Astrocyte of the cerebellum (primary cell): ENCODE data around the gene HSPE1.
"Not testable (repeated sequence)": the region's sequence is repeated elsewhere in the genome, so short reads cannot be mapped to it uniquely, and the experiment has no call there.

Source experiments
- DNase-seq: peaks from one replicate; pipeline ENCODE4 v3.0.0-alpha.2; 2011; ENCODE audit warnings: low read depth
- H3K4me3 ChIP-seq: 2 replicates; pipeline ENCODE4 v1.5.1; 2011; ENCODE audit warnings: mild to moderate bottlenecking, low read depth, low read length, moderate library complexity
- in situ Hi-C: cut with HindIII; loops from 2 replicates; pipeline ENCODE4 v1.10.0; 2017; ENCODE audit warnings: low sequenced_read_pairs
- TF ChIP-seq, protein P1 (sequence below): IDR thresholded peaks from 2 replicates; pipeline ENCODE4 v1.5.1; 2012; ENCODE audit warnings: low read length, low read depth, moderate library complexity, mild to moderate bottlenecking; ENCODE audit errors: missing control alignments

Gene HSPE1

GRCh38 chr2:197548582-197548981, 48.4 kb downstream of the HSPE1 start:
- H3K4me3 ChIP-seq = no peak overlapping the region
- in situ Hi-C loops = no loop called here
- TF ChIP-seq, protein P1, sequence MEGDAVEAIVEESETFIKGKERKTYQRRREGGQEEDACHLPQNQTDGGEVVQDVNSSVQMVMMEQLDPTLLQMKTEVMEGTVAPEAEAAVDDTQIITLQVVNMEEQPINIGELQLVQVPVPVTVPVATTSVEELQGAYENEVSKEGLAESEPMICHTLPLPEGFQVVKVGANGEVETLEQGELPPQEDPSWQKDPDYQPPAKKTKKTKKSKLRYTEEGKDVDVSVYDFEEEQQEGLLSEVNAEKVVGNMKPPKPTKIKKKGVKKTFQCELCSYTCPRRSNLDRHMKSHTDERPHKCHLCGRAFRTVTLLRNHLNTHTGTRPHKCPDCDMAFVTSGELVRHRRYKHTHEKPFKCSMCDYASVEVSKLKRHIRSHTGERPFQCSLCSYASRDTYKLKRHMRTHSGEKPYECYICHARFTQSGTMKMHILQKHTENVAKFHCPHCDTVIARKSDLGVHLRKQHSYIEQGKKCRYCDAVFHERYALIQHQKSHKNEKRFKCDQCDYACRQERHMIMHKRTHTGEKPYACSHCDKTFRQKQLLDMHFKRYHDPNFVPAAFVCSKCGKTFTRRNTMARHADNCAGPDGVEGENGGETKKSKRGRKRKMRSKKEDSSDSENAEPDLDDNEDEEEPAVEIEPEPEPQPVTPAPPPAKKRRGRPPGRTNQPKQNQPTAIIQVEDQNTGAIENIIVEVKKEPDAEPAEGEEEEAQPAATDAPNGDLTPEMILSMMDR = no peak
- no peak for DNase-seq

GRCh38 chr2:197551260-197551659, 51.1 kb downstream of the HSPE1 start:
- in situ Hi-C loops = loop anchor here (5.0 kb wide), 1 partner anchor 39 kb away; no protein-coding TSS in a partner anchor
- H3K4me3 ChIP-seq, DNase-seq: not testable (repeated sequence)
